Measurements from ENCODE around the gene CA11. TPM values are rescaled to one million over a fixed set of nuclear protein-coding genes. Genes with fewer than 3 reads are reported as not detected.

Gene CA11
- total RNA-seq, 1 donor from 2014 or later: not detected

DNA sequence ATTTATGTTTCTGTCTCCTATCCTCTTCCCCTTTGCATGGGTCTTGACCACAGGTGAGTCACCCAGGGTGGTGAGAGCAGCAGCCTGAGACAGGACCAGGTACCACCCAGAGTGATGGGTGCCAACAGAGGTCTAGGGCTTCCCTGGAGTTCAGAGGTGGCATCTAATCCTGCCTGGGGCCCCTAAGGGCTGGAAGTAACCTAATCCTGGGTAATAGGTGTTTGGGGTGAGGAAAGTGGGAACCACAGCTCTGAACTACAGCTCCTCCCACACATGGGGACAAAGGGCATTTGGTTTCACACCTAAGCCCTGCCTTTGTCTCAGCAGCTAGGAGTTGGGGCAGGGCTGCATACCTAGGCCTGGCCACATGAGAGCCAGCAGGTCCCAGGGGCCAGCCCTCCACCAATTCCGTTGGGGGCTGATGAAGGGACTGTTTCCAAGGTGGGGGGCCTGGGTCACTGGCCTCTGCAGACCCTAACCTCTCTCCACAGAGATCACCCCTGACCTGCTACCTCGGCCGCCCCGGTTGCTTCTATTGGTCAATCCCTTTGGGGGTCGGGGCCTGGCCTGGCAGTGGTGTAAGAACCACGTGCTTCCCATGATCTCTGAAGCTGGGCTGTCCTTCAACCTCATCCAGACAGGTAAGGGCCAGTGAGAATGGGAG is 18.7 kb downstream of the CA11 start:
- DNase-seq (ENCODE audit: low spot score in 2 of 2): no peak
- H3K9me3 ChIP-seq: no peaks in the 10 kb centered on the region
- intact Hi-C loops (cut with DNase I): no loop called here
- H3K27ac ChIP-seq: no peak overlapping the region
- H3K4me1 ChIP-seq: peaks cover 16 to 33% of the 10 kb centered on the region in 2 donors
- TF ChIP-seq, protein P1, sequence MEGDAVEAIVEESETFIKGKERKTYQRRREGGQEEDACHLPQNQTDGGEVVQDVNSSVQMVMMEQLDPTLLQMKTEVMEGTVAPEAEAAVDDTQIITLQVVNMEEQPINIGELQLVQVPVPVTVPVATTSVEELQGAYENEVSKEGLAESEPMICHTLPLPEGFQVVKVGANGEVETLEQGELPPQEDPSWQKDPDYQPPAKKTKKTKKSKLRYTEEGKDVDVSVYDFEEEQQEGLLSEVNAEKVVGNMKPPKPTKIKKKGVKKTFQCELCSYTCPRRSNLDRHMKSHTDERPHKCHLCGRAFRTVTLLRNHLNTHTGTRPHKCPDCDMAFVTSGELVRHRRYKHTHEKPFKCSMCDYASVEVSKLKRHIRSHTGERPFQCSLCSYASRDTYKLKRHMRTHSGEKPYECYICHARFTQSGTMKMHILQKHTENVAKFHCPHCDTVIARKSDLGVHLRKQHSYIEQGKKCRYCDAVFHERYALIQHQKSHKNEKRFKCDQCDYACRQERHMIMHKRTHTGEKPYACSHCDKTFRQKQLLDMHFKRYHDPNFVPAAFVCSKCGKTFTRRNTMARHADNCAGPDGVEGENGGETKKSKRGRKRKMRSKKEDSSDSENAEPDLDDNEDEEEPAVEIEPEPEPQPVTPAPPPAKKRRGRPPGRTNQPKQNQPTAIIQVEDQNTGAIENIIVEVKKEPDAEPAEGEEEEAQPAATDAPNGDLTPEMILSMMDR (IDR thresholded peaks at IDR 0.05): no peak
- H3K27me3 ChIP-seq: no peaks in the 10 kb centered on the region
- H3K36me3 ChIP-seq: peaks cover 3 to 18% of the 10 kb centered on the region in 2 donors
- no peak overlapping the region for H3K4me3 ChIP-seq

DNA sequence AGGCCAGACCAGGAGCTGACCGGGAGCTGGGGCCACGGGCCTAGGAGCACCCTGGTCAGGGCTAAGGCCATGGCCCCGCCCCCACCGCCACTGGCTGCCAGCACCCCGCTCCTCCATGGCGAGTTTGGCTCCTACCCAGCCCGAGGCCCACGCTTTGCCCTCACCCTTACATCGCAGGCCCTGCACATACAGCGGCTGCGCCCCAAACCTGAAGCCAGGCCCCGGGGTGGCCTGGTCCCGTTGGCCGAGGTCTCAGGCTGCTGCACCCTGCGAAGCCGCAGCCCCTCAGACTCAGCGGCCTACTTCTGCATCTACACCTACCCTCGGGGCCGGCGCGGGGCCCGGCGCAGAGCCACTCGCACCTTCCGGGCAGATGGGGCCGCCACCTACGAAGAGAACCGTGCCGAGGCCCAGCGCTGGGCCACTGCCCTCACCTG is 20.1 kb downstream of the CA11 start:
- peaks cover 3 to 18% of the 10 kb centered on the region in 2 donors for H3K36me3 ChIP-seq
- no peak overlapping the region for H3K4me3 ChIP-seq
- TF ChIP-seq, protein P1 (IDR thresholded peaks at IDR 0.05): no peak
- no peaks in the 10 kb centered on the region for H3K27me3 ChIP-seq
- peaks cover 12 to 27% of the 10 kb centered on the region in 2 donors for H3K4me1 ChIP-seq
- no peaks in the 10 kb centered on the region for H3K9me3 ChIP-seq
- DNase-seq (ENCODE audit: low spot score in 2 of 2): no peak
- intact Hi-C loops (cut with DNase I): no loop called here
- no peak overlapping the region for H3K27ac ChIP-seq

DNA sequence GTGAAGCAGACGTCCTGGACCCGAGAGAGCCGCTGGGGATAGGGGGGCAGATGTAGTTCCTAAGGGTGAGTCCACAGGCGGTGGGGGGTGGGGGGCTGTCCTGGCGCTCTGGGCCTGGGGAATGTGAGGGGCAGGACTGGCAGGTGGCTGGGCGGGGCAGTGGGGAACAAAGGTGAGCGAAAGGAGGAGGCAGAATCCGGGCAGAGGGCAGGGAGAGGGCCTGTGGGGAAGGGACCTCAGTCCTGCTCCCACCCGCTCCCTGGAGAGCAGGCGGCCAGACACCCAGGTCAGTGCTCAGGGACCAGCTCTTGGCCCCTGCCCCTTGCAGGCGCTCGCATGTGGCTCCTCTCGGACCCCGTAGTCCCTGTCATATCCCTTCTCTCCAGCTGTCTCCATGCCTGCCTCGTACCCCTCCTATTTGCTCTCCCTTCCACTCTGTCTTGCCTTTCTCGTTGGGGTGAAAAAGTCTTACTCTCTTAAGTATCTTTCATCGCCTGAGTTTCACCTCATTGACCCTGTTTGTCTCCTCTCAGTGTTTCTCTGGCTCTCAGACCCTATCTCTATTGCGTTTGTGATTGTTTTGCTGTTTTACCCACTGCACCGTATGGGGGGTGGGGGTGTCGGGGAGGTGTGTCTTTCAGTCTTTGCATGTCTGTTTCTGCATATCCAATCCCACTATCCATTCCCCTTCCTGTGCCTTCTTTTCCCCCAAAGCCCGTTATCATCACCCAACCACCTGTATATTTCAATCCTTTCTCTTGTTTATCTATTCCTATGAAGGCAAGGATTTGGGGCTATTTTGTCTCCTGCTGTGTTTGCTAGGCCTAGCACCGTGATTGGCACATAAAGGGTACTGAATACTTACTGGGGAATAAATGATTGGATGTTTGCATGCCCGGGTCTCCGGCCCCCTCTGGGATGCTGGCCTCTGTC is 20.9 kb downstream of the CA11 start:
- H3K4me3 ChIP-seq: peak overlapping the region; percentile 44 to 73
- TF ChIP-seq, protein P1 (IDR thresholded peaks at IDR 0.05): no peak
- intact Hi-C loops (cut with DNase I): loop anchor here (1.0 kb wide), 1 partner anchor 9 kb away; no protein-coding TSS in a partner anchor
- H3K36me3 ChIP-seq: peaks cover 3 to 18% of the 10 kb centered on the region in 2 donors
- H3K27me3 ChIP-seq: no peaks in the 10 kb centered on the region
- DNase-seq (ENCODE audit: low spot score in 2 of 2): no peak
- H3K9me3 ChIP-seq: no peaks in the 10 kb centered on the region
- H3K4me1 ChIP-seq: peaks cover 11 to 22% of the 10 kb centered on the region in 2 donors
- H3K27ac ChIP-seq: peak overlapping the region; percentile 60 to 76

DNA sequence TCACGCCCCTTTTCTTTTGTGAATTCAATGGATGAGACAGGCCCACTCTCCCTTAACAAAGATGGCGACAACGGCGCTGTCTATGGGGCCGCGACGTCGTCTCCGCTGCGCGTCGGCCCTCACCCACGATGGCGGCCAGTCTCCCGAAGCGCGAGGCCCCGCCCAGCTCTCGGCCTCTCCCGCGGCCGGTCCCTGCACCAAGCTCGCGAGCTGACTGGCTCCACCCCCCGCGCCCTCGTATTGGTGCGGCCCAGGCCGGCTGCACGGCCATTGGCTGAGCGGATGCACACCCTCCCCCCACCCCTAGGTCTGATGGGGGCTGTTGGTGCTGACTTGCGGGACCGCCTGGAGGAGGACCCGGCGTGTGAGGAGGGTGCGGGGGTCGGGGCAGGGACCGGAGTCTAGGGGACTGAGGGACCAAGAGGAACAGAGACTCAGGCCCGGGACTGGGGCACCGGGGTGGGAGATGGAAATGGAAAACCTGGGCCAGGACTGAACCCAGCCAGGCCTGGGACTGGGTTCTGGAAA is 21.9 kb downstream of the CA11 start:
- peak overlapping the region; percentile 60 to 82 for H3K27ac ChIP-seq
- no peaks in the 10 kb centered on the region for H3K27me3 ChIP-seq
- peaks cover 11 to 21% of the 10 kb centered on the region in 2 donors for H3K4me1 ChIP-seq
- TF ChIP-seq, protein P1 (IDR thresholded peaks at IDR 0.05): no peak
- H3K36me3 ChIP-seq: peaks cover 3 to 18% of the 10 kb centered on the region in 2 donors
- intact Hi-C loops (cut with DNase I): loop anchor here (1.0 kb wide), 1 partner anchor 10 kb away; no protein-coding TSS in a partner anchor
- no peaks in the 10 kb centered on the region for H3K9me3 ChIP-seq
- peak; percentile 88 to 99 for DNase-seq (ENCODE audit: low spot score in 2 of 2)
- H3K4me3 ChIP-seq: peak overlapping the region; percentile 44 to 73

DNA sequence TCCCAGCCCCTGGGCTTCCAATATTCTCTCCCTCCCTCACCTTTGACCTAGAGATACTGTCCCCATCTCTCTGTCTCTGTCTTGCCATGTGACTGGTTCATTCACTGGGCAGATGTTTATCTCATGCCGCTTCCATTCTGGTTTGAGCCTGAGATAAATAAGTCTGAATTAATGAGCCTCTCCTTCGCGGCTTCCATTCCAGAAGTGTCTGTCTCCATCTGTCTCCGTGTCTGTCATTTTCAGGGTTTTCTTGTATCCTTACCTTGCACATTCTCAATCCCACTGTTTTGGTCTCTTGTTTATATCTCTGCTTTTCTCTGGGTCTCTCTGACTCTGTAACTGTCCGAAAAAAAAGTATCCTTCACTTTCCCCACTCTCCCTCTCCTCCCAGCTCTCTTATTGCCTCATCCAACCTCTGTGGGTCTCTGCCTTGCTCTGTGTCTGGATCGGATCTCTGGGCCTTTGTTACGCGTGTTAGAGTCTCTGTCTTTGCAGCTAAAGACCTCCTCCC is 22.4 kb downstream of the CA11 start:
- Histone ChIP-seq H3K4me1 (peaks cover 11 to 21% of the 10 kb centered on the region in 2 donors), H3K36me3 (peaks cover 3 to 18% of the 10 kb centered on the region in 2 donors), H3K27ac (peak overlapping the region; percentile 58 to 82), H3K9me3 (no peaks in the 10 kb centered on the region), H3K4me3 (peak overlapping the region in 1 of 2 donors; percentile 73), H3K27me3 (no peaks in the 10 kb centered on the region)
- TF ChIP-seq, protein P1 (IDR thresholded peaks at IDR 0.05): no peak
- no peak for DNase-seq (ENCODE audit: low spot score in 2 of 2)
- intact Hi-C loops (cut with DNase I): loop anchor here (1.0 kb wide), 1 partner anchor 11 kb away; no protein-coding TSS in a partner anchor
